SK-N-MC (cell line): ENCODE data around the gene GDA.

Experiments
- EZH2 ChIP-seq: fragments of 200-600 bp; sonication (generic); IDR thresholded peaks from one replicate; pipeline ENCODE4 v1.6.1; 2017; ENCODE audit warnings: antibody characterized with exemption
- FOXP2 ChIP-seq: optimal IDR thresholded peaks from 2 replicates; pipeline ENCODE3; 2011; ENCODE audit warnings: mild to moderate bottlenecking, moderate library complexity; ENCODE audit not compliant: insufficient read depth; ENCODE audit errors: extremely low read length, control extremely low read depth
- POLR2AphosphoS5 ChIP-seq: IDR thresholded peaks from 2 replicates; pipeline ENCODE4 v1.6.1; 2012; ENCODE audit warnings: mild to moderate bottlenecking, low read depth, low read length, borderline replicate concordance

GRCh38 chr9:72199238-72199637 is 50.0 kb downstream of the GDA start:
- no peak for TF ChIP-seq POLR2AphosphoS5
- TF ChIP-seq EZH2, result no peak
- TF ChIP-seq FOXP2, result no peak
